HepG2 (cell line): ENCODE data around the gene LZTS2. TPM values are rescaled to one million over a fixed set of nuclear protein-coding genes. Genes with fewer than 3 reads are reported as not detected.

Experiments used
- CREB1 ChIP-seq, 2 experiments: fragments of 450-650 bp in 1 of 2; IDR thresholded peaks; 2 replicates each; pipeline ENCODE4 v1.6.1; 2016 to 2017; ENCODE audit warnings: control low read depth in 1 of 2, mild to moderate bottlenecking in 1 of 2, missing compliant biosample characterization in 1 of 2, missing genetic modification characterization in 1 of 2
- ESRRA ChIP-seq: sonication (generic); formaldehyde crosslinking; IDR thresholded peaks from 2 replicates; pipeline ENCODE4 v1.5.1; 2020; ENCODE audit warnings: mild to moderate bottlenecking, low read depth, missing genetic modification reagents
- FOXA1 ChIP-seq, 2 experiments: fragments of 450-650 bp in 1 of 2; sonication (generic) in 1 of 2; formaldehyde crosslinking in 1 of 2; IDR thresholded peaks; 2 replicates each; pipeline versions ENCODE4 v1.4.0 to v1.6.1; 2016 to 2020; ENCODE audit warnings: missing genetic modification reagents in 1 of 2
- FOXA3 ChIP-seq: IDR thresholded peaks from 2 replicates; pipeline ENCODE4 v1.6.1; 2016; ENCODE audit warnings: missing genetic modification reagents, missing compliant biosample characterization
- FOXO1 ChIP-seq: sonication (generic); formaldehyde crosslinking; IDR thresholded peaks from 2 replicates; pipeline ENCODE4 v1.4.0; 2020; ENCODE audit warnings: missing genetic modification reagents
- HIVEP1 ChIP-seq: sonication (generic); formaldehyde crosslinking; IDR thresholded peaks from 2 replicates; pipeline ENCODE4 v1.4.0; 2020; ENCODE audit warnings: mild to moderate bottlenecking, missing genetic modification reagents
- HMG20A ChIP-seq: IDR thresholded peaks from 2 replicates; pipeline ENCODE4 v1.6.1; 2016; ENCODE audit warnings: borderline replicate concordance
- HNF4A ChIP-seq: sonication (generic); formaldehyde crosslinking; IDR thresholded peaks from 2 replicates; pipeline ENCODE4 v1.4.0; 2020; ENCODE audit warnings: missing genetic modification reagents
- HNRNPUL1 ChIP-seq: fragments of 200-400 bp; formaldehyde crosslinking; IDR thresholded peaks from 2 replicates; pipeline ENCODE4 v1.6.1; 2017; ENCODE audit warnings: low read depth, mild to moderate bottlenecking, low read length, moderate library complexity
- NONO ChIP-seq, 2 experiments: fragments of 450-650 bp in 1 of 2; sonication (generic) in 1 of 2; formaldehyde crosslinking in 1 of 2; IDR thresholded peaks in 1 of 2; conservative IDR thresholded peaks in 1 of 2; 2 replicates each; pipeline versions ENCODE4 v1.6.1 to v1.8.0; 2017 to 2022; ENCODE audit warnings: mild to moderate bottlenecking in 1 of 2, missing genetic modification reagents in 1 of 2, moderate library complexity in 1 of 2
- NR2C2 ChIP-seq: sonication (generic); formaldehyde crosslinking; IDR thresholded peaks from 2 replicates; pipeline ENCODE4 v1.4.0; 2020; ENCODE audit warnings: missing genetic modification reagents, mild to moderate bottlenecking, moderate library complexity, borderline replicate concordance
- NR2F2 ChIP-seq: IDR thresholded peaks from 2 replicates; pipeline ENCODE4 v1.6.1; 2012; ENCODE audit warnings: low read depth, inconsistent platforms, borderline replicate concordance
- RARA ChIP-seq: IDR thresholded peaks from 2 replicates; pipeline ENCODE4 v1.6.1; 2016; ENCODE audit warnings: missing genetic modification reagents, missing compliant biosample characterization
- RXRB ChIP-seq: IDR thresholded peaks from 2 replicates; pipeline ENCODE4 v1.6.1; 2016; ENCODE audit warnings: borderline replicate concordance, missing genetic modification reagents, missing compliant biosample characterization
- SAP130 ChIP-seq: IDR thresholded peaks from 2 replicates; pipeline ENCODE4 v1.6.1; 2016; ENCODE audit warnings: low read depth
- SKI ChIP-seq: fragments of 450-650 bp; IDR thresholded peaks from one replicate; pipeline ENCODE4 v1.6.1; 2018; ENCODE audit warnings: mild to moderate bottlenecking; ENCODE audit not compliant: partially characterized antibody
- SP2 ChIP-seq: sonication (generic); formaldehyde crosslinking; IDR thresholded peaks from 2 replicates; pipeline ENCODE4 v1.5.1; 2020; ENCODE audit warnings: mild to moderate bottlenecking, missing genetic modification reagents
- SRF ChIP-seq: IDR thresholded peaks from 2 replicates; pipeline ENCODE4 v1.6.1; 2011; ENCODE audit warnings: mild to moderate bottlenecking, low read depth, low read length, moderate library complexity
- TEAD3 ChIP-seq: optimal IDR thresholded peaks from 2 replicates; pipeline ENCODE3; 2016; ENCODE audit warnings: borderline replicate concordance
- ZNF12 ChIP-seq: sonication (generic); formaldehyde crosslinking; IDR thresholded peaks from 2 replicates; pipeline ENCODE4 v1.5.0; 2020; ENCODE audit warnings: missing genetic modification reagents
- polyA plus RNA-seq, 8 experiments: library from polyadenylated mRNA; depleted of rRNA in 3 of 8; stranded (reverse) in 7 of 8; unstranded in 1 of 8; fragments of >200 nt; fragmentation: Illumina TruSeq in 4 of 8; extraction: Trizol in 4 of 8; gene quantifications; 2 replicates each; pipeline versions ENCODE4 v1.2.1 to v1.2.3, GENCODE V29; 2011 to 2016; ENCODE audit warnings: low read depth in 4 of 8, missing spikeins in 1 of 8, mixed read lengths in 1 of 8; ENCODE audit not compliant: insufficient read depth in 1 of 8
- total RNA-seq, 5 experiments: library from RNA; depleted of rRNA; stranded (reverse); fragments of >200 nt; fragmentation: Illumina TruSeq; extraction: Trizol; gene quantifications; 2 replicates each; pipeline ENCODE4 v1.2.3, GENCODE V29; 2016; ENCODE audit warnings: low read depth in 1 of 5
- TF ChIP-seq, protein P1 (sequence below): IDR thresholded peaks from 2 replicates; pipeline ENCODE4 v1.6.1; 2016; ENCODE audit warnings: missing compliant biosample characterization, missing genetic modification reagents, borderline replicate concordance
- TF ChIP-seq, protein P2 (sequence below): IDR thresholded peaks from 2 replicates; pipeline ENCODE4 v1.4.0; 2020; ENCODE audit warnings: mild to moderate bottlenecking, missing genetic modification reagents
- TF ChIP-seq, protein P3 (sequence below): sonication (generic); formaldehyde crosslinking; IDR thresholded peaks from 2 replicates; pipeline ENCODE4 v1.4.0; 2020; ENCODE audit warnings: missing genetic modification reagents

LZTS2 gene
- total and polyA plus RNA-seq, 2 of the 13 experiments (the other 11 are each of a cell fraction or from before 2014, with no cell fraction given) = 43.6 to 65.6 TPM

DNA sequence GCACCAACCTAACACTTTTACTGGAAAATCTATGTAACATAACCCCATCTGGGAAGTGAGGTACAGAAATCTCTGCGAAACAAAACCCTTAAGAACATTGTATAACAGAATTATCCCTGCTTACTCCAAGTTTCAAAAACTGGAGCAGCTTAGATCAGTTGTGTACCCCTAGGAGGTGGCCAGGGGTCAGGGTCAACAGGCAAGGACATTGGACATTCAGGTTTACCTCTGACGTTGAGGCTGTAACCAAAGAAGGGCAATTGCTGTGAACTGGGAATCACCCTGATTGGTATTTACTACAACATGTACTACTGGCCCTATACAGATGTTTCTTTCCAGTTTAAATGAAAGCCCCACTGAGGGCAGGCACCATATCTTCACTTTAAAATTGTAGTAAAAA lies 44.5 kb downstream of the LZTS2 start (continued):
- TF ChIP-seq ESRRA = peak; percentile 78; the same call in 1 of the 2 replicates
- TF ChIP-seq HIVEP1 (CRISPR knock-in tag) = no peak
- TF ChIP-seq, protein P1, sequence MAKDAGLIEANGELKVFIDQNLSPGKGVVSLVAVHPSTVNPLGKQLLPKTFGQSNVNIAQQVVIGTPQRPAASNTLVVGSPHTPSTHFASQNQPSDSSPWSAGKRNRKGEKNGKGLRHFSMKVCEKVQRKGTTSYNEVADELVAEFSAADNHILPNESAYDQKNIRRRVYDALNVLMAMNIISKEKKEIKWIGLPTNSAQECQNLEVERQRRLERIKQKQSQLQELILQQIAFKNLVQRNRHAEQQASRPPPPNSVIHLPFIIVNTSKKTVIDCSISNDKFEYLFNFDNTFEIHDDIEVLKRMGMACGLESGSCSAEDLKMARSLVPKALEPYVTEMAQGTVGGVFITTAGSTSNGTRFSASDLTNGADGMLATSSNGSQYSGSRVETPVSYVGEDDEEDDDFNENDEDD (CRISPR knock-in tag) = no peak
- TF ChIP-seq, protein P2, sequence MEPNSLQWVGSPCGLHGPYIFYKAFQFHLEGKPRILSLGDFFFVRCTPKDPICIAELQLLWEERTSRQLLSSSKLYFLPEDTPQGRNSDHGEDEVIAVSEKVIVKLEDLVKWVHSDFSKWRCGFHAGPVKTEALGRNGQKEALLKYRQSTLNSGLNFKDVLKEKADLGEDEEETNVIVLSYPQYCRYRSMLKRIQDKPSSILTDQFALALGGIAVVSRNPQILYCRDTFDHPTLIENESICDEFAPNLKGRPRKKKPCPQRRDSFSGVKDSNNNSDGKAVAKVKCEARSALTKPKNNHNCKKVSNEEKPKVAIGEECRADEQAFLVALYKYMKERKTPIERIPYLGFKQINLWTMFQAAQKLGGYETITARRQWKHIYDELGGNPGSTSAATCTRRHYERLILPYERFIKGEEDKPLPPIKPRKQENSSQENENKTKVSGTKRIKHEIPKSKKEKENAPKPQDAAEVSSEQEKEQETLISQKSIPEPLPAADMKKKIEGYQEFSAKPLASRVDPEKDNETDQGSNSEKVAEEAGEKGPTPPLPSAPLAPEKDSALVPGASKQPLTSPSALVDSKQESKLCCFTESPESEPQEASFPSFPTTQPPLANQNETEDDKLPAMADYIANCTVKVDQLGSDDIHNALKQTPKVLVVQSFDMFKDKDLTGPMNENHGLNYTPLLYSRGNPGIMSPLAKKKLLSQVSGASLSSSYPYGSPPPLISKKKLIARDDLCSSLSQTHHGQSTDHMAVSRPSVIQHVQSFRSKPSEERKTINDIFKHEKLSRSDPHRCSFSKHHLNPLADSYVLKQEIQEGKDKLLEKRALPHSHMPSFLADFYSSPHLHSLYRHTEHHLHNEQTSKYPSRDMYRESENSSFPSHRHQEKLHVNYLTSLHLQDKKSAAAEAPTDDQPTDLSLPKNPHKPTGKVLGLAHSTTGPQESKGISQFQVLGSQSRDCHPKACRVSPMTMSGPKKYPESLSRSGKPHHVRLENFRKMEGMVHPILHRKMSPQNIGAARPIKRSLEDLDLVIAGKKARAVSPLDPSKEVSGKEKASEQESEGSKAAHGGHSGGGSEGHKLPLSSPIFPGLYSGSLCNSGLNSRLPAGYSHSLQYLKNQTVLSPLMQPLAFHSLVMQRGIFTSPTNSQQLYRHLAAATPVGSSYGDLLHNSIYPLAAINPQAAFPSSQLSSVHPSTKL (CRISPR knock-in tag) = peak; percentile 47
- peak; percentile 40; the same call in 1 of the 2 replicates for TF ChIP-seq FOXO1 (CRISPR knock-in tag)
- TF ChIP-seq NR2C2 = 0 out of 2 replicates have a peak, but pooled peaks have one; percentile 22
- TF ChIP-seq SKI = peak; percentile 67
- no peak for TF ChIP-seq FOXA1 (IDR thresholded peaks at IDR 0.05)
- TF ChIP-seq FOXA1 (CRISPR knock-in tag; IDR thresholded peaks at IDR 0.05) = peak; percentile 28; the same call in 1 of the 2 replicates
- TF ChIP-seq NONO (IDR thresholded peaks at IDR 0.05) = no peak
- TF ChIP-seq NONO (CRISPR knock-in tag; conservative IDR thresholded peaks at IDR 0.05) = no peak
- peak; percentile 42; the same call in 1 of the 2 replicates for TF ChIP-seq FOXA3 (CRISPR knock-in tag)
- TF ChIP-seq SRF = peak; percentile 46; the same call in 1 of the 2 replicates
- 0 out of 2 replicates have a peak, but pooled peaks have one; percentile 18 for TF ChIP-seq HMG20A (CRISPR knock-in tag)
- peak; percentile 57; the same call in 1 of the 2 replicates for TF ChIP-seq RXRB
- TF ChIP-seq HNF4A (CRISPR knock-in tag) = peak; percentile 64
- TF ChIP-seq SAP130 = peak; percentile 40
- no peak for TF ChIP-seq HNRNPUL1
- no peak for TF ChIP-seq ZNF12 (CRISPR knock-in tag)
- no peak for TF ChIP-seq CREB1 (IDR thresholded peaks at IDR 0.05)
- 0 out of 2 replicates have a peak, but pooled peaks have one; percentile 32 for TF ChIP-seq CREB1 (CRISPR knock-in tag; IDR thresholded peaks at IDR 0.05)
- TF ChIP-seq TEAD3 = peak; percentile 22
- TF ChIP-seq NR2F2 = peak; percentile 40; the same call in 1 of the 2 replicates
- TF ChIP-seq SP2 (CRISPR knock-in tag) = no peak
- TF ChIP-seq, protein P3, sequence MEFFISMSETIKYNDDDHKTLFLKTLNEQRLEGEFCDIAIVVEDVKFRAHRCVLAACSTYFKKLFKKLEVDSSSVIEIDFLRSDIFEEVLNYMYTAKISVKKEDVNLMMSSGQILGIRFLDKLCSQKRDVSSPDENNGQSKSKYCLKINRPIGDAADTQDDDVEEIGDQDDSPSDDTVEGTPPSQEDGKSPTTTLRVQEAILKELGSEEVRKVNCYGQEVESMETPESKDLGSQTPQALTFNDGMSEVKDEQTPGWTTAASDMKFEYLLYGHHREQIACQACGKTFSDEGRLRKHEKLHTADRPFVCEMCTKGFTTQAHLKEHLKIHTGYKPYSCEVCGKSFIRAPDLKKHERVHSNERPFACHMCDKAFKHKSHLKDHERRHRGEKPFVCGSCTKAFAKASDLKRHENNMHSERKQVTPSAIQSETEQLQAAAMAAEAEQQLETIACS = no peak
- peak; percentile 83 for TF ChIP-seq RARA
